Measurements from ENCODE around the gene ZEB1.

Gene ZEB1

DNA sequence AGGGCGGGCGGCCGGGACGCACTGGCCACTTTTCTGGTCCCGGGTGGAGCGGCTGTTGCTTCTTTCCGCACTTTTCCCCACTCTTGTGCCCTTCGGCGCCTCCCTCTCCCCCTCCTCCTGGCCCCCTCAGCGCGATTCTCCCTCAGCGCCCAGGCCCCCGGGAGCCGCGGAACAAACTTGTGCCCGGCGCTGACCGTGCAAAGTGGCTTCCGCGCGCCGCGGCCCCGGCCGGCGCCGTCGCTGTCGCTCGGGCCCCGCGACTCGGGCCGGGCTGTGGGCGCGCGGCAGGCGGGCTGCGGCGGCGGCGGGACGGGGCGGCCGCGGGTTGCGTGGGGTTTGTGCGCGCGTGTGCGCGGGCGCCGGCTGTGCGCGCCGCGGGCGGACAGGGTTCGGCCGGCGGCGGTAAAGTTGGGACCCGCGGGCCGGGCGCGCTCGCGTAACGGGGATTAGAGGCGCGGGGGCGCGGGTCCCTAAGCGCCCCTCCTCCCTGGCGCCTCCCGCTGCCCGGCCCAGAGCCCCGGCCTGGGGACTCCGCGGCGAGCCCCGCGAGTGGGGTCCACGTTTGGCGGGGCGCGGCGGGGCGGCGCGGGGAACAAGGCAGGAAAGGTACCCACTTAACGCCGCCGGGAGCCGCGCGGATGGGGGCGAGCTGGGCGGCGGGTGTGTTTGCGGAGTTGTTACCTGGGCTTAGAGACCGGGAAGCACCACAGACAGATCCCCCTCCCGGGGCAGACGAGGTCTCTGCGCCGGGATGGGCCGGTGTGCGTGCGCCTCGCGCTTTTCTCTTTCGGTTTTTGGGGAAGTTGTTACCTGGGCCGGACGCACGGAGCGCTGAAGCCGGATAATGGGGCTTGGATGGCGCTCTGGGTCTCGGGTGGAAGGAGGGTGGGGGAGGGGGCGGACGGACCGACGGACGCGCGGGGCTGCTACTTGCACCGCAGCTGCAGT, 860 bp downstream of the ZEB1 start:
- DNase-seq (ENCODE audit: low read depth) = peak; percentile 53
- TF ChIP-seq, protein P1, sequence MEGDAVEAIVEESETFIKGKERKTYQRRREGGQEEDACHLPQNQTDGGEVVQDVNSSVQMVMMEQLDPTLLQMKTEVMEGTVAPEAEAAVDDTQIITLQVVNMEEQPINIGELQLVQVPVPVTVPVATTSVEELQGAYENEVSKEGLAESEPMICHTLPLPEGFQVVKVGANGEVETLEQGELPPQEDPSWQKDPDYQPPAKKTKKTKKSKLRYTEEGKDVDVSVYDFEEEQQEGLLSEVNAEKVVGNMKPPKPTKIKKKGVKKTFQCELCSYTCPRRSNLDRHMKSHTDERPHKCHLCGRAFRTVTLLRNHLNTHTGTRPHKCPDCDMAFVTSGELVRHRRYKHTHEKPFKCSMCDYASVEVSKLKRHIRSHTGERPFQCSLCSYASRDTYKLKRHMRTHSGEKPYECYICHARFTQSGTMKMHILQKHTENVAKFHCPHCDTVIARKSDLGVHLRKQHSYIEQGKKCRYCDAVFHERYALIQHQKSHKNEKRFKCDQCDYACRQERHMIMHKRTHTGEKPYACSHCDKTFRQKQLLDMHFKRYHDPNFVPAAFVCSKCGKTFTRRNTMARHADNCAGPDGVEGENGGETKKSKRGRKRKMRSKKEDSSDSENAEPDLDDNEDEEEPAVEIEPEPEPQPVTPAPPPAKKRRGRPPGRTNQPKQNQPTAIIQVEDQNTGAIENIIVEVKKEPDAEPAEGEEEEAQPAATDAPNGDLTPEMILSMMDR (IDR thresholded peaks at IDR 0.05; ENCODE audit: low read depth, low read length) = no peak
- TF ChIP-seq POLR2A (IDR thresholded peaks at IDR 0.05; ENCODE audit: extremely low read depth, insufficient read length) (no peak), MYC (IDR thresholded peaks at IDR 0.05; ENCODE audit: low read depth, low read length) (no peak)
- TF ChIP-seq, protein P2, sequence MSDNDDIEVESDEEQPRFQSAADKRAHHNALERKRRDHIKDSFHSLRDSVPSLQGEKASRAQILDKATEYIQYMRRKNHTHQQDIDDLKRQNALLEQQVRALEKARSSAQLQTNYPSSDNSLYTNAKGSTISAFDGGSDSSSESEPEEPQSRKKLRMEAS (IDR thresholded peaks at IDR 0.05; ENCODE audit: low read depth, low read length) = no peak
- H3K4me3 ChIP-seq (ENCODE audit: low read depth, low read length) = peak overlapping the region; percentile 85

DNA sequence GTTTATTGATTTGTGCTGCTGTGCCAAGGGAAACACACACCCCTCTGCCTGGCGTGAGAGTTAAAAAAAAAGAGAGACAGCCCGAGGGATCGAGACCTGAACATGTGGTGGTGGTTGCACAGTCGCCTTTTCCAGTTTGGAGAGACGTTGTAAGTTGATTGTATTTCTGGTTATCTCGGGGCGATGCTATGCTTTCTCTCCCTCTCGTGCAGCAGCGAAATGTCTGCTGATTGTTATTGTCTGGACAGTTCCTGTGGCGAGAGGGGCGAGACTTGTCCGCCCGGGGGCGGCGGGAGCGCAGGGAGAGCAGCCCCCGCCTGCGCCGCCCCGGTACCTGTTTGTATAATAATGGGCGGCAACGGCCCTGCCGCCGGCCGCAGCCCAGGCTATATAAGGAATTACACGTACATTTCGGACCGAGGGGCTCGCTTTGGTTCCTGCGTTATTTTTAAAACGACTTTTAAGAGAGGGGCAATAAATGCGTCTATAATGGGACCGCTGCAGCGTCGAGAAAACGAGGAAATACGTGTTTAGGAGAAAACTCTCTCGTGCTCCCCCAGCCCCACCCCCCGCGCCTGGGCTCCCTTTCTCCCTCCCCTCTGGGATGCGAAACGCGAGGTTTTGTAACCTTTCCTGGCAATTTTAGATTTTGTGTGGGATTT, 1.7 kb downstream of the ZEB1 start:
- TF ChIP-seq, protein P2 (IDR thresholded peaks at IDR 0.05; ENCODE audit: low read depth, low read length) = no peak
- TF ChIP-seq, protein P1 (IDR thresholded peaks at IDR 0.05; ENCODE audit: low read depth, low read length) = no peak
- no peak for TF ChIP-seq POLR2A (IDR thresholded peaks at IDR 0.05; ENCODE audit: extremely low read depth, insufficient read length)
- no peak for TF ChIP-seq MYC (IDR thresholded peaks at IDR 0.05; ENCODE audit: low read depth, low read length)
- DNase-seq (ENCODE audit: low read depth) = peak; percentile 57
- peak overlapping the region; percentile 85 for H3K4me3 ChIP-seq (ENCODE audit: low read depth, low read length)

DNA sequence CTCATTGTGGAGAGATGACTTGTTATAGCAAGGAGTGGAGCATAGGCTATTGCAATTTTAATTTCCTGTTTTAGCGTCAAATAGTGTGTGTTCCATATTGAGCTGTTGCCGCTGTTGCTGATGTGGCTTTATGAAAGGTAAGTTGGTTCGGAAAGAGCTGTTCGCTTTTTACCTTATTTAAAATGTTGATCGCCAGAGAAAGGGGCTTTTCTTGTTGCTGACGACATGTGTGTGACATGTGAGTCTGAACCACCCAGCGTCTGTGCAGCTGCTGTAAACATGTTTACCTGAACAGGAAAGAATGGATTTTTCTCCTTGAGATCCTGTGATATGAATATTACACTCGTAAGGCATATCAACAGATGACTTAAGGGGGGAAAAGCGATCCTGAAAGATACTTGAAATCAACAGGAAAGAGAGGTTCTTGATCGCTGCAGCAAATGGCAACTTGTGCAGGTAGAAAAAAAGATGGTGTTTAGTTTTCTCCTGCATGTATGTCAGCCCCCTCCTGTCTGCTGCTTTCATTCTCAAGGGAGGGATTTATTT, 2.5 kb downstream of the ZEB1 start:
- DNase-seq (ENCODE audit: low read depth) = no peak
- H3K4me3 ChIP-seq (ENCODE audit: low read depth, low read length) = peak overlapping the region; percentile 85
- TF ChIP-seq POLR2A (IDR thresholded peaks at IDR 0.05; ENCODE audit: extremely low read depth, insufficient read length) (no peak), MYC (IDR thresholded peaks at IDR 0.05; ENCODE audit: low read depth, low read length) (no peak)
- TF ChIP-seq, protein P1 (IDR thresholded peaks at IDR 0.05; ENCODE audit: low read depth, low read length) = no peak
- TF ChIP-seq, protein P2 (IDR thresholded peaks at IDR 0.05; ENCODE audit: low read depth, low read length) = no peak

DNA sequence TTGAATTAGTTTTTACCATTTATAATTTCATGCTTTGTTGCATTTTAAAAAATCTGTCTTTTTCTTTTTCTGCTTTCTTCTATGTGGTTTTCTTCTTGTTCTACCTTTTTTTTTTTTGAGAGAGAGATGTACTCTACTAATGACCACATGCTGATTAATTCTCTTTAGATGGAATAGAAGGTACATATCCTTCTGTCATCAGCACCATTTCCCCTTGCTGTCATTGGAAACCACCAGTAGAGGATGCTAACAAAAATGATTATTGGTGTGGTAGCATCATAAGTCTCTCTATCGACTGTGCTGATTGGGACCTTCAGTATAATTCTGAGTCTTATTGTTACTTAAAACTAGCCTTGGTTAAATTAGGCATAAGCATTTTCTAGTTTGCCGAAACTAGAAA, 3.6 kb downstream of the ZEB1 start:
- H3K4me3 ChIP-seq (ENCODE audit: low read depth, low read length) = no peak overlapping the region

DNA sequence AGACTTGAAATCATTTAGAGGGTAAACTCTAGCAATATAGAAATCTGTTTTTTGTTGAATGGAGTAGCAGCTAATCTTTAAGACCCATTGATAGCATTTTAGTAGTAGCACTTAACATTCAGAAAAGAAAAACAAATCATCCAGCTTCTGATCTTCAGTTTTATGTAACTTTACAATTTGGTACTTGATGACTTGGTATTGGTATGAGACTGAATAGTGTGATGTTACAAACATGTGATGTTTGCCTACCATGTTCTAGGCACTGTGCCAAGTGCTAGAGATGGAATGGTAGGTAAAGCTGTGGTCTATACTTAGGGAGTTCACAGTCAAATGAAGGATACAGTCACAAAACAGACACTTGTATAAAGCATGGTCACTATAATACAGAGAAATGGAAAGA, 21.3 kb downstream of the ZEB1 start:
- H3K4me3 ChIP-seq (ENCODE audit: low read depth, low read length) = no peak overlapping the region
- TF ChIP-seq POLR2A (IDR thresholded peaks at IDR 0.05; ENCODE audit: extremely low read depth, insufficient read length) (no peak), MYC (IDR thresholded peaks at IDR 0.05; ENCODE audit: low read depth, low read length) (no peak)
- TF ChIP-seq, protein P2 (IDR thresholded peaks at IDR 0.05; ENCODE audit: low read depth, low read length) = no peak
- TF ChIP-seq, protein P1 (IDR thresholded peaks at IDR 0.05; ENCODE audit: low read depth, low read length) = no peak
- DNase-seq (ENCODE audit: low read depth) = no peak

More for the DNA sequence above, 3.6 kb downstream of the ZEB1 start:
- DNase-seq (ENCODE audit: low read depth) = peak; percentile 18
- TF ChIP-seq, protein P1 (IDR thresholded peaks at IDR 0.05; ENCODE audit: low read depth, low read length) = peak; percentile 7
- TF ChIP-seq, protein P2 (IDR thresholded peaks at IDR 0.05; ENCODE audit: low read depth, low read length) = no peak

All from NB4 (cell line).